Esophagus squamous epithelium (tissue), 5 donors: ENCODE measurements around the gene DTX1. TPM values are rescaled to one million over a fixed set of nuclear protein-coding genes. Genes with fewer than 3 reads are reported as not detected.

Source experiments
- DNase-seq: peaks from one replicate; lab custom pipeline; 2025; lab: John Stamatoyannopoulos, UW
- H3K27ac ChIP-seq, 4 donors: fragments of 200-600 bp; sonication (generic); one replicate each; pipeline ENCODE4 v1.5.1; 2016 to 2019; ENCODE audit warnings: mild to moderate bottlenecking in 1 of 4
- H3K27me3 ChIP-seq, 4 donors: fragments of 200-600 bp; sonication (generic); 1 replicate in 3 of 4; 2 replicates in 1 of 4; pipeline versions ENCODE4 v1.5.1 to v1.6.0; 2017 to 2021; ENCODE audit warnings: antibody characterized with exemption in 1 of 4
- H3K36me3 ChIP-seq, 3 donors: fragments of 200-600 bp; sonication (generic); one replicate each; pipeline ENCODE4 v1.5.1; 2016 to 2019
- H3K4me1 ChIP-seq, 3 donors: fragments of 200-600 bp; sonication (generic); one replicate each; pipeline ENCODE4 v1.5.1; 2017 to 2019
- H3K4me3 ChIP-seq, 4 donors: fragments of 200-600 bp; sonication (generic); 1 replicate in 3 of 4; 2 replicates in 1 of 4; pipeline ENCODE4 v1.5.1; 2016 to 2019; ENCODE audit warnings: mild to moderate bottlenecking in 2 of 4, moderate library complexity in 1 of 4
- H3K9me3 ChIP-seq, 3 donors: fragments of 200-600 bp; sonication (generic); one replicate each; pipeline ENCODE4 v1.5.1; 2016 to 2019
- POLR2A ChIP-seq, 4 donors: fragments of 450-650 bp; IDR thresholded peaks; one replicate each; pipeline ENCODE4 v1.6.1; 2017; ENCODE audit warnings: antibody characterized with exemption in 4 of 4, mild to moderate bottlenecking in 4 of 4, moderate library complexity in 3 of 4
- WGBS, 2 donors: methylation state at CpG; one replicate each; pipeline ENCODE4 v1.1.5; 2018; 5-methylcytosine and 5-hydroxymethylcytosine counted together
- intact Hi-C: fragments of 100-400 bp; cut with DNase I; formaldehyde crosslinking; loops from one replicate; pipeline ENCODE4 v1.15.0; 2022
- total RNA-seq, 4 donors: library from RNA; depleted of rRNA; stranded (reverse); fragments of >200 nt; gene quantifications; one replicate each; pipeline ENCODE4 v1.1.0, GENCODE V29; 2016
- TF ChIP-seq, protein P1 (sequence below), 6 experiments: fragments of 450-650 bp in 4 of 6; fragments of 200-600 bp in 2 of 6; sonication (generic) in 2 of 6; IDR thresholded peaks; one replicate each; pipeline ENCODE4 v1.5.1; 2016 to 2019; ENCODE audit warnings: antibody characterized with exemption in 6 of 6, mild to moderate bottlenecking in 4 of 6, moderate library complexity in 4 of 6
- donor health status: DM: yes; HTN: yes; CAD: no.

DTX1 gene
- total RNA-seq: 1 to 10 TPM in 3 of 4 donors, under 1 TPM in 1; 0.49 to 4.8 (median 1.8) TPM

DNA sequence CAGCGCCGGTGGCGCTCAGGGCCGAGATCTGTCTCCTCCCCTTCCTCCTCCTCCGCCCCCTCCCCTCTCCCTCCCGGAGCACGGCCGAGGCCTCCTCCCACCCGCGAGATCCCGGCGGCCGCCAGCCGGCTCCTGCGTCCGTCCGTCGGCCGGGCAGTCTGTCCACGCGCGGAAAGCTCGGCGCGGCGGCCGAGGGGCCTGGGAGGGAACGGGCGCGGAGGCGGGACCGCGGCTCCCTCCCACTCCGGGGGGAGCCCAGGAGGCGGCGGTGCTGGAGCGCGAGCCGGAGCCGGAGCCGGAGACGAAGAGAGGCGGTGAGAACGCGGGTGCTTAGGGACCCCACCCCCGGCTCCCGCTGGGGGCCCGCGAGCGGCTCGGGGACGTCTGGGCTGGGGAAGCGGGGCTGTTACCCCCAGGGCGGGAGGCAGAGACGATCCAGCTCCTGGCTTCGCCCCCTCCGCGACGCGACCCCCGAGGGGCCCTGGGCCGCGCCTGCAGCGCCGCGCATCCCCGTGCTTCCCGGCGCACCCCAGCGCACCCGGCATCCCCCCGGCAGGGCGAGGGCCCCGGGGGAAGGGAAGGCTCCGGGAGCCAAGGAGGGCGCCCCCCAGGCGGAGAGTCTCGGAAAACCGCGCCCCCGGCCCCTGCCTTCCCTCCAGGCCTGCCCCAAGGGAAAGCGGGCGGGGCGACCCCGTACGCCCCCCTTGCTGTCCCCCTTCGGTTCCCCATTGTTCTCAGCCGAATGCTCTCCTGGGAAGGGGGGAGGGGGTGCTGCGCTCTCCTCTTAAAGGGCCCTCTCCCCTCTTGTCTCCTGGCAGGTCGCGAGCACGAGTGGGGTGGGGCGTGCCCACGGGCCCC, at the start of gene DTX1:
Gene DTX1 (plus strand): TSS at position 100 of the 858 bp plus-strand sequence. CDS start 1,463 bp downstream, outside the sequence.
- DNase-seq: no peak
- no CpG with 5 or more reads among the region's 94 CpGs for WGBS, 2 donors
- Histone ChIP-seq H3K9me3 (no peaks in the 10 kb centered on the region), H3K27ac (peak within 1 kb of the TSS in 3 of 4 donors; percentile 25 to 44 (median 30)), H3K4me1 (peaks cover 7 to 25% (median 8%) of the 10 kb centered on the region in 3 donors), H3K4me3 (peak within 1 kb of the TSS; percentile 34 to 71 (median 42)), H3K36me3 (no peaks in the 10 kb centered on the region), H3K27me3 (peaks cover 5 to 83% (median 10%) of the 10 kb centered on the region in 4 donors)
- intact Hi-C loops: no loop called here
- no peak for TF ChIP-seq POLR2A (IDR thresholded peaks at IDR 0.05)
- TF ChIP-seq, protein P1, sequence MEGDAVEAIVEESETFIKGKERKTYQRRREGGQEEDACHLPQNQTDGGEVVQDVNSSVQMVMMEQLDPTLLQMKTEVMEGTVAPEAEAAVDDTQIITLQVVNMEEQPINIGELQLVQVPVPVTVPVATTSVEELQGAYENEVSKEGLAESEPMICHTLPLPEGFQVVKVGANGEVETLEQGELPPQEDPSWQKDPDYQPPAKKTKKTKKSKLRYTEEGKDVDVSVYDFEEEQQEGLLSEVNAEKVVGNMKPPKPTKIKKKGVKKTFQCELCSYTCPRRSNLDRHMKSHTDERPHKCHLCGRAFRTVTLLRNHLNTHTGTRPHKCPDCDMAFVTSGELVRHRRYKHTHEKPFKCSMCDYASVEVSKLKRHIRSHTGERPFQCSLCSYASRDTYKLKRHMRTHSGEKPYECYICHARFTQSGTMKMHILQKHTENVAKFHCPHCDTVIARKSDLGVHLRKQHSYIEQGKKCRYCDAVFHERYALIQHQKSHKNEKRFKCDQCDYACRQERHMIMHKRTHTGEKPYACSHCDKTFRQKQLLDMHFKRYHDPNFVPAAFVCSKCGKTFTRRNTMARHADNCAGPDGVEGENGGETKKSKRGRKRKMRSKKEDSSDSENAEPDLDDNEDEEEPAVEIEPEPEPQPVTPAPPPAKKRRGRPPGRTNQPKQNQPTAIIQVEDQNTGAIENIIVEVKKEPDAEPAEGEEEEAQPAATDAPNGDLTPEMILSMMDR (IDR thresholded peaks at IDR 0.05): no peak

DNA sequence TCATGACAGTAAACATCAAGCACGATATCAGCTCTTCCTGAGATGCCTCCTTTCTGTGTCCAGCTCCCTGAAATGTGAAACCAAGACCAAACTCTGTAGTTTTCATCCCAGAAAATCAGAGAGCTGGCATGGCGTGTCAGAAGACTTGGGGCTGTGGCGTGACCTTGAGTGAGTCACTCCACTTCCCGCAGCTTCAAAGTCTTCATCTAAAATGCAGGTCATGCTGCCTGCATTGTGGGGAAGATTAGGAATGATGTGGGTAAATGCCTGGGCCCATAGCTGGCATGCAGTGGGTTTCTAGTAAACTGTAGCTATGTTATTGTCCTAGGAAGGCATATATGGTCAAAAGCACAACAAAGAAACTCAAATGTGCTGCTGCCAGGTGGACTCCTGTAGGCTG, 49.4 kb upstream of the DTX1 start:
- no peak overlapping the region for H3K27ac ChIP-seq
- peaks cover 0 to 97% (median 28%) of the 10 kb centered on the region in 3 donors for H3K36me3 ChIP-seq
- no peak for DNase-seq
- intact Hi-C loops: no loop called here
- H3K27me3 ChIP-seq: no peaks in the 10 kb centered on the region
- H3K9me3 ChIP-seq: peaks cover 0 to 9% (median 0%) of the 10 kb centered on the region in 3 donors
- WGBS, 2 donors: 85 to 86% methylated on average over 4 of the region's 4 CpGs
- no peaks in the 10 kb centered on the region for H3K4me1 ChIP-seq
- TF ChIP-seq, protein P1 (IDR thresholded peaks at IDR 0.05): no peak
- TF ChIP-seq POLR2A (IDR thresholded peaks at IDR 0.05): no peak
- no peak overlapping the region for H3K4me3 ChIP-seq

DNA sequence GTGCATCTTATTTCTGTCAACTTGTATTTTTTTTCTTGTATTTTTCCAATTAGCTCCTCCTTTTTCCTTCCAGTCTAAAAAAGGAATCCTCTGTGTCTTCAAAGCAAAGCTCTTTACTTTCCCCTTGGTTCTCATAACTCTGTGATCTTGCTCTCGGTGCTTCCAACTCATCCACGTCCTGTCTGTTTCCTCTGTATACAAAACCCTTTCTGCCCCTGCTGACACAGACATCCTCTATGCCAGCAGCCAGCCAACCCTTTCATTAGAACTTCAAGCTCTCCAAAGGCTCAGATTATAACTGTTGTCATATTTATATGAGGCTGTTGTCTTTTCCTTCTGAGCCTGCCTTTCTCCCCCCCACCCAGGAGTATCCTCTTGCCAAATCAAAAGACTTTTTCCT, 45.8 kb upstream of the DTX1 start:
- Histone ChIP-seq H3K4me3 (no peak overlapping the region), H3K27ac (no peak overlapping the region), H3K36me3 (peaks cover 0 to 62% (median 20%) of the 10 kb centered on the region in 3 donors), H3K27me3 (no peaks in the 10 kb centered on the region), H3K4me1 (no peaks in the 10 kb centered on the region), H3K9me3 (peaks cover 0 to 9% (median 0%) of the 10 kb centered on the region in 3 donors)
- intact Hi-C loops: no loop called here
- WGBS, 2 donors: 71 to 85% methylated on average over 2 of the region's 2 CpGs
- TF ChIP-seq, protein P1 (IDR thresholded peaks at IDR 0.05): no peak
- TF ChIP-seq POLR2A (IDR thresholded peaks at IDR 0.05): no peak
- DNase-seq: no peak

DNA sequence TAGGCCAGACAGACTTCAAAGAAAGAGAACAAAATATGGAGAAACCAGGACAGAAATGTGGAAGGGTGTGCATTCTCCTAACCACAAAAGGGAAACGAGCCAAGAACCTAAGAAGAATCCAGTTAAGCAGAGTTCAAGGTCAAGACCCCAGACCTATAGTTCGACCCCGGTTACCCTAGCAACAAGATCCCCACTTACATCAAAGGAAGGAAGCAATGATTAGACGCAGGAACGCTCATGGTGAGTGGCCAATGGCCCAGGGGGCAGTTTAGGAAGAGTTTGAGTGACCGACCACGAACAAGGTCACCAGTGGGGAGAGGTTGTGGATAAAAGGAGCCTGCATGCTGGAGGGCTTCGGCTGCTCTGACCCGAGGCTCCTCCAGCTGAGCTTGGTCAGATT, 42.0 kb upstream of the DTX1 start:
- H3K36me3 ChIP-seq: peaks cover 0 to 23% (median 0%) of the 10 kb centered on the region in 3 donors
- H3K9me3 ChIP-seq: peaks cover 0 to 9% (median 0%) of the 10 kb centered on the region in 3 donors
- TF ChIP-seq, protein P1 (IDR thresholded peaks at IDR 0.05): no peak
- no peak for TF ChIP-seq POLR2A (IDR thresholded peaks at IDR 0.05)
- H3K4me1 ChIP-seq: no peaks in the 10 kb centered on the region
- intact Hi-C loops: no loop called here
- no peak overlapping the region for H3K4me3 ChIP-seq
- peaks cover 0 to 8% (median 0%) of the 10 kb centered on the region in 4 donors for H3K27me3 ChIP-seq
- 59 to 66% methylated on average over 9 of the region's 9 CpGs for WGBS, 2 donors
- no peak for DNase-seq
- no peak overlapping the region for H3K27ac ChIP-seq

DNA sequence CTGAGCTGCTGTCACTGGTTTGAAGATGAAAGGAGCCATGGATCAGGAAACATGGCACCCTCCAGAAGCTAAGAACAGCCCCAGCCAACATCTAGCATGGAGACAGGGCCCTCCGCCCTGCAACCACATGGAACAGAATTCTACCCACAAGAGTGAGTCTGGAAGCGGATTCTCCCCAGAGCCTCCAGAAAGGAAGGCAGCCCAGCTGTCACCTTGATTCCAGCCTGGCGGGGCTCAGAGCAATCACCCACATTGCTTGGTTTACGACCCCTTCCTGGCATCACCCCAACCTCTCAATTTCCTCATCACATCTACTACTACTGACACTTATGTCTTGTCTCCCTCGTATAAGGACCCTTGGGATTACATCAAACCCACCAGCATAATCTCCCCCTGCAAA, 39.7 kb upstream of the DTX1 start:
- H3K36me3 ChIP-seq: peaks cover 0 to 1% (median 0%) of the 10 kb centered on the region in 3 donors
- TF ChIP-seq, protein P1 (IDR thresholded peaks at IDR 0.05): no peak
- no peak for TF ChIP-seq POLR2A (IDR thresholded peaks at IDR 0.05)
- no peak for DNase-seq
- no peak overlapping the region for H3K27ac ChIP-seq
- no peaks in the 10 kb centered on the region for H3K9me3 ChIP-seq
- H3K27me3 ChIP-seq: peaks cover 0 to 8% (median 0%) of the 10 kb centered on the region in 4 donors
- 83 to 84% methylated on average over 5 of the region's 5 CpGs for WGBS, 2 donors
- no peaks in the 10 kb centered on the region for H3K4me1 ChIP-seq
- intact Hi-C loops: no loop called here
- H3K4me3 ChIP-seq: no peak overlapping the region
